Measurements from ENCODE around the gene CYP27C1. TPM values are rescaled to one million over a fixed set of nuclear protein-coding genes. Genes with fewer than 3 reads are reported as not detected.
A peak's percentile ranks its signal among the peaks of the same experiment; 100 is the strongest.

The CYP27C1 gene
- total RNA-seq, 4 donors from 2014 or later, result 0.95 to 4.6 (median 1.6) TPM

- no peak overlapping the region for H3K4me3 ChIP-seq
- WGBS, 2 donors, result 88% methylated on average over 13 to 16 of the region's 18 CpGs
- no peaks in the 10 kb centered on the region for H3K36me3 ChIP-seq
- DNase-seq, result no peak
- no peaks in the 10 kb centered on the region for H3K9me3 ChIP-seq
- TF ChIP-seq CTCF (IDR thresholded peaks at IDR 0.05), result no peak
- no peak for TF ChIP-seq POLR2A (IDR thresholded peaks at IDR 0.05)
- H3K27ac ChIP-seq, result peak overlapping the region; percentile 15 to 76 (median 34)
- no peaks in the 10 kb centered on the region for H3K27me3 ChIP-seq
- H3K4me1 ChIP-seq, result peaks cover 0 to 36% (median 16%) of the 10 kb centered on the region in 3 donors
- intact Hi-C loops (cut with DNase I), result no loop called here
Measured at GRCh38 chr2:127146071-127146725, 73.9 kb downstream of the CYP27C1 start.

DNA sequence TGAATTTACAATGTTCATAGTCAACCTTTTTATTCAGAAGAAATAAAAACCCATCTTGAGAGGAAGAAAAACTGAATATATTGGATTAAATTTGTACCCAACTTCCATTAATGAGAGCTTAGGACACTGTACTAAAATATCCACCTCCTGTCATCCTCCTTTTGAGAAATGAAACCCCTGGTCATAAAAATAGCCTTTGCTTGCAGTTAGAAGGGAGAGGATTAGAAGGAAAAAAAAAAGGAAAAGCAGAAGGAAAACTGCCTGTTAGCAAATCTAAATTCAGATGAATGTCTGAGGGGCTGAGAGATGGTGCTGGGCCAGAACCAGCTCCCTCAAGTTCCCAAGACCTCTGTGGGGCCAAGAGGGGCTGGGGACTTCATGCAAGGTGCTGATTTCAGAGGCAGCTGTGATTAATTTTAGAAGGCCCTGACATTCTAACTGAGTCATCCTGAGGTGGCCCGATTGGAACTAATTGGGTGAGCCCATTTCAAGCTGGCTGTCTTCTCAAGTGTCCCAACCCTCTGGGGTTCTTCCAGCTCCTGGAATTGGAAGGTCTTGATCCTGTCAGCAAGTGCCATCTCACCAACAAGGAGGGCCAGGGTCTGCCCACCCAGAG is 74.7 kb downstream of the CYP27C1 start:
- intact Hi-C loops (cut with DNase I), result no loop called here
- peaks cover 0 to 36% (median 16%) of the 10 kb centered on the region in 3 donors for H3K4me1 ChIP-seq
- no peak for TF ChIP-seq POLR2A (IDR thresholded peaks at IDR 0.05)
- 0 to 8% methylated on average over 1 of the region's 1 CpG for WGBS, 2 donors
- H3K4me3 ChIP-seq, result no peak overlapping the region
- H3K9me3 ChIP-seq, result no peaks in the 10 kb centered on the region
- no peak for DNase-seq
- peak overlapping the region; percentile 15 to 76 (median 34) for H3K27ac ChIP-seq
- H3K27me3 ChIP-seq, result no peaks in the 10 kb centered on the region
- no peaks in the 10 kb centered on the region for H3K36me3 ChIP-seq

DNA sequence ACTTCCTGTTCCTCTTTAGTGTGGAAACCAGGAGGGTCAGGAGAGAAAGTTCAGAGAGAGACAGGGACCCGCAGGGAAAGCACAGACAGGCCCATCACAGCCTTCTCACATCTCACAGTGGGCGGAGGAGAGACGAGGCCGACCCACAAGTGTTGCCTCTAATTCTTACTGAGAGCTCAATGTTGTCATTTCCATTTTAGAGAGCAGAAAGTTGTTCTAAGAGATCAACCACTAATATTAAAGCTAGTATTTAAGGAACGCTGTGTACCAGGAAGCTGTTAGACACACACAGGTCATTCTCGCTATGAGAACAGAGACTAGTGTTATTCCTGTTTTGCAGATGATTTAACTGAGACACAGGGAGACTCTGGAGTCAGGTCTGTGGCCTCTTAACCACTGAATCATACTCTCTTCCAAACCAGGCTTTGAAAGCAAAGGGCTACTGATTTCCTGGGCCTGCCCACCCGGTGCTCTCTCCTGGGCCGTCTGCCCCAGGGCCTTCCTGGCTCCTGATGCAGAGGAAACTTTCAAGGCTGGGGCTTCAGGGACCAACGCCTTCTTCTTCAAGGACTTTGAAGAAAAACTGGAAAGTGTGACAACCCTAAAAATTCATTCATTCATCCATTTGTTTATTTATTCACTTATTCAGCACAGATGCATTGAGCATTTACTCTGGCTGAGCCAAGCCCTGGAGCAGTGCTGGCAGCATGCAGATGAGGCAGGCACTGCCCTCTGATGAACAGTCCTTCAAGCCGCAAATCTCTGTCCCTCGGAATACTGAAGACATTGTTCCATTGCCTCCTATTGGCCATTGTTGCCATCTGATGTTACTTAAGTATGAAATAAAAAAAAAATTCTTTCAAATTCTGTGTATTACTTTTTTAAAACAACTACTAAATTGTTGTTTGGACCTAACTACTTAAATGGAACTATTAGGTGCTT is 76.0 kb downstream of the CYP27C1 start:
- 53 to 70% methylated on average over 9 to 10 of the region's 11 CpGs for WGBS, 2 donors
- Histone ChIP-seq H3K36me3 (no peaks in the 10 kb centered on the region), H3K27ac (peak overlapping the region; percentile 22 to 76 (median 58)), H3K27me3 (no peaks in the 10 kb centered on the region), H3K4me1 (peaks cover 0 to 36% (median 16%) of the 10 kb centered on the region in 3 donors), H3K4me3 (no peak overlapping the region), H3K9me3 (peaks cover 0 to under 1% (median under 1%) of the 10 kb centered on the region in 3 donors)
- TF ChIP-seq CTCF (IDR thresholded peaks at IDR 0.05), result peak in 1 of 6 experiments; percentile 5
- no peak for TF ChIP-seq POLR2A (IDR thresholded peaks at IDR 0.05)
- DNase-seq, result no peak
- intact Hi-C loops (cut with DNase I), result no loop called here

DNA sequence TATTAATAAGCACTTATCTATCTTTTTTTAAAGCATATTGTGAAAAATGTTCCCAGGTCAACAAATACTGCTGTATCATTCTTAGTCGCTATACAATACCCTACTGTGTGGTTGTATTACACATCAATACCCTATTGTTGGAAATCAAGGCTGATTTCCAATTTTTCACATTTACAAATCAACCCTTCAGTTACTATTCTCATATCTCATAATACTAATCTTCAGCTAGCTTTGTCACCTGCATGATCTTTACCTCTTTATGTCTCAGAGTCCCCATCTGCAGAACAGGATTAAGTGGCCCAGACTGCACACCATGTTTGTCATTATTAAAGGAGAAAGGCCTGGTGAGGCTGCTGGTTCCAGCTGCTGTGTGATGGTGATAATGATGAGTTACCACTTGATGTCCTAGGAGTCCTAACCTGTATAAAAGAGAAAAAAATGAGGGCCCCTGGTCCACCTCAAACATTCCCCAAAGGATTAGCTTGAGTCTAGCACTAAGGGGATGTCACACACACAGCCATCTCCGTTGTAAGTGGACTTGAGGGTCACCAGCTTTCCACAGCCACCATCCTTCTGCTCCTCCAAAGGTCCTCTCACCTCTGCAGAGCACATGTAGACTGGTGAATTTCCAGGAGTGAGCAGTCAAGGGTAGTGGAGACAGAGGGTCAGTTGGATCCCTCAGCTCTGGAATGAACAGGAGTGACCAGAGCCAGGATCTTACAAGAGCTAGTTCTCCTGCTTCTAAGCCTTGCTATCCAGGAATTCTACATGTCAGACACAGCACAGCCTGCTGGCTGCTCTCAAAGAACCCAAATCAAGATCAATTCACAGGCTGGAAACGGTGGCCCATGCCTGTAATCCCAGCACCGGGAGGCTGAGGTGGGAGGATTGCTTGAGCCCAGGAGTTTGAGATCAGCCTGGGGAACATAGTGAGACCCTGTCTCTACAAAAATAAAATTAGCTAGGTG is 77.2 kb downstream of the CYP27C1 start:
- WGBS, 2 donors, result 83 to 88% methylated on average over 2 to 4 of the region's 4 CpGs
- TF ChIP-seq CTCF (IDR thresholded peaks at IDR 0.05), result no peak
- intact Hi-C loops (cut with DNase I), result no loop called here
- Histone ChIP-seq H3K4me1 (peaks cover 0 to 36% (median 16%) of the 10 kb centered on the region in 3 donors), H3K4me3 (no peak overlapping the region), H3K36me3 (no peaks in the 10 kb centered on the region), H3K27me3 (no peaks in the 10 kb centered on the region), H3K27ac (peak overlapping the region; percentile 16 to 76 (median 46)), H3K9me3 (peaks cover 0 to 4% (median 2%) of the 10 kb centered on the region in 3 donors)
- no peak for DNase-seq

DNA sequence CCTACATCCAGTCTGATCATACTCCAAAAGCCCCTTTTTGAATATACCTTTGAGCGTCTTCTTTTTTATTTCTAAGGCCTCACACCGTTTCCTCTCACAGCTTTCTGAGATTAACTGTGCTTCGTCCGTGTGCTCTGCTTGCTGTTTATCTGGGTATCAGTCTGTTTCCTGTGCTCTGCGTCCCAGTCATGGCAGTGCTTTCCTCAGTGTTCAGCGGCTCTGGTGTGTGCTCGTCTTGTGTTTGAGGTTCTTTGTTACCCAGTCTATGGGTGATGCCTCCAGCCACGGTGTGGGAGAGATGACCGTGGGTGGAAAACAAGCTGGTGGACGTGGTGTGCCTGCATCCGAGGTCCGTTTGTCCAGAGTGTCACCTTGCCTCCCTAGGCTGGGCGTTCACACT is 79.6 kb downstream of the CYP27C1 start:
- intact Hi-C loops (cut with DNase I), result no loop called here
- no peak for TF ChIP-seq CTCF (IDR thresholded peaks at IDR 0.05)
- TF ChIP-seq POLR2A (IDR thresholded peaks at IDR 0.05), result no peak
- H3K9me3 ChIP-seq, result peaks cover 0 to 4% (median 2%) of the 10 kb centered on the region in 3 donors
- 64 to 75% methylated on average over 12 of the region's 13 CpGs for WGBS, 2 donors
- no peak overlapping the region for H3K4me3 ChIP-seq
- no peaks in the 10 kb centered on the region for H3K36me3 ChIP-seq
- DNase-seq, result no peak
- H3K27ac ChIP-seq, result no peak overlapping the region
- no peaks in the 10 kb centered on the region for H3K27me3 ChIP-seq
- peaks cover 0 to 26% (median 10%) of the 10 kb centered on the region in 3 donors for H3K4me1 ChIP-seq
